A673 (cell line): ENCODE results near the gene SCUBE1.

Experiments
- CTCF ChIP-seq: fragments of 300-800, 200-600 bp; sonication (generic); conservative IDR thresholded peaks from 2 replicates; pipeline ENCODE4 v1.5.1; 2017; ENCODE audit warnings: low read depth, mild to moderate bottlenecking, antibody characterized with exemption, low read length, moderate library complexity, mixed read lengths
- EZH2 ChIP-seq: fragments of 200-600 bp; sonication (generic); IDR thresholded peaks from 2 replicates; pipeline ENCODE4 v1.6.1; 2017; ENCODE audit warnings: borderline replicate concordance, low read depth, mild to moderate bottlenecking, mixed read lengths, antibody characterized with exemption, low read length; ENCODE audit not compliant: poor library complexity, severe bottlenecking

DNA sequence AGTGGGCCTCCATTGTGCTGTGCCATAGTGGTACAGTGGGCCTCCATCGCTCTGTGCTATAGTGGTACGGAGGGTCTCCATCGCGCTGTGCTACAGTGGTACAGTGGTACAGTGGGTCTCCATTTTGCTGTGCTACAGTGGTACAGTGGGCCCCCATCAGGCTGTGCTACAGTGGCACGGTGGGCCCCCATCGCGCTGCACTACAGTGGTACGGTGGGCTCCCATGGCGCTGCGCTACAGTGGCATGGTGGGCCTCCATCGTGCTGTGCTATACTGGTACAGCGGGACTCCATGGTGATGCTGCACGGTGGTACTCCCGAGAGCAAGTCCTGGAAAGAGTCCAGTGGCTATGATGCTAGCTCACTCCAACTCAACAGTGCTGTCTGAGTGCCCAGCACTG lies 51.8 kb downstream of the SCUBE1 start:
- no peak for TF ChIP-seq CTCF
- no peak for TF ChIP-seq EZH2
